ENCODE measurements around the gene C1QTNF8. TPM values are rescaled to one million over a fixed set of nuclear protein-coding genes. Genes with fewer than 3 reads are reported as not detected.

The C1QTNF8 gene
- total RNA-seq, 4 donors from 2014 or later = not detected

- TF ChIP-seq CTCF (IDR thresholded peaks at IDR 0.05) (no peak), POLR2A (IDR thresholded peaks at IDR 0.05) (no peak)
- intact Hi-C loops (cut with DNase I; ENCODE audit: low total_unique reads) = no loop called here
- H3K4me3 ChIP-seq = no peak overlapping the region
- DNase-seq = no peak
- H3K36me3 ChIP-seq = no peaks in the 10 kb centered on the region
- H3K27ac ChIP-seq = no peak overlapping the region
- no peaks in the 10 kb centered on the region for H3K4me1 ChIP-seq
- H3K27me3 ChIP-seq = no peaks in the 10 kb centered on the region
- H3K9me3 ChIP-seq = peaks cover 0 to 24% of the 10 kb centered on the region in 2 donors
These were observed 42.2 kb downstream of the C1QTNF8 start for GRCh38 chr16:1053700-1054368.

GRCh38 chr16:1053121-1053521 is 42.9 kb downstream of the C1QTNF8 start:
- intact Hi-C loops (cut with DNase I; ENCODE audit: low total_unique reads) = no loop called here
- no peaks in the 10 kb centered on the region for H3K4me1 ChIP-seq
- DNase-seq = no peak
- peaks cover 0 to 21% of the 10 kb centered on the region in 2 donors for H3K9me3 ChIP-seq
- H3K4me3 ChIP-seq = no peak overlapping the region
- TF ChIP-seq POLR2A (IDR thresholded peaks at IDR 0.05) = no peak
- no peak for TF ChIP-seq CTCF (IDR thresholded peaks at IDR 0.05)
- no peak overlapping the region for H3K27ac ChIP-seq
- peaks cover 0 to under 1% of the 10 kb centered on the region in 2 donors for H3K27me3 ChIP-seq
- no peaks in the 10 kb centered on the region for H3K36me3 ChIP-seq

DNA sequence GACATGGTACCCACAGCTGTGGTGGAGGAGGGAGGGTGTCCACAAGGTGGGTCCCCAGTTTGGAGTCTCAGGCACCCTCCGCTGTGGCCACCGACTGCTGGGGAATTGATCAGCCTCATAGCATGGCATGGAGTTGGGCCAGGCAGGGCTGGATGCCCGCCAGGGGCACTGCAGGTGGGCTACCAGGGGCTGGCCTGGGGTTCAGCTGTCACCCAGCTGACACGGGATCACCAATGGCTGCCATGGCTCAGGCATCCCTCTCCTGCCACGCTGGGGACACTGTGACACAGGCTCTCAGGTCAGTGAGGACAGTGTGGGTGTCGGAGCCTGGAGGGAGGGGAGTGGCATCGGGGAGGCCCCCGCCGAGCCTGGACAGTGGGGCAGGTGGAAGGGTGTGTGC is 43.3 kb downstream of the C1QTNF8 start:
- TF ChIP-seq CTCF (IDR thresholded peaks at IDR 0.05) (no peak), POLR2A (IDR thresholded peaks at IDR 0.05) (no peak)
- H3K4me1 ChIP-seq = no peaks in the 10 kb centered on the region
- no peak overlapping the region for H3K4me3 ChIP-seq
- no peak for DNase-seq
- H3K27me3 ChIP-seq = peaks cover 0 to 4% of the 10 kb centered on the region in 2 donors
- no peak overlapping the region for H3K27ac ChIP-seq
- intact Hi-C loops (cut with DNase I; ENCODE audit: low total_unique reads) = no loop called here
- H3K36me3 ChIP-seq = no peaks in the 10 kb centered on the region
- H3K9me3 ChIP-seq = peaks cover 0 to 17% of the 10 kb centered on the region in 2 donors

DNA sequence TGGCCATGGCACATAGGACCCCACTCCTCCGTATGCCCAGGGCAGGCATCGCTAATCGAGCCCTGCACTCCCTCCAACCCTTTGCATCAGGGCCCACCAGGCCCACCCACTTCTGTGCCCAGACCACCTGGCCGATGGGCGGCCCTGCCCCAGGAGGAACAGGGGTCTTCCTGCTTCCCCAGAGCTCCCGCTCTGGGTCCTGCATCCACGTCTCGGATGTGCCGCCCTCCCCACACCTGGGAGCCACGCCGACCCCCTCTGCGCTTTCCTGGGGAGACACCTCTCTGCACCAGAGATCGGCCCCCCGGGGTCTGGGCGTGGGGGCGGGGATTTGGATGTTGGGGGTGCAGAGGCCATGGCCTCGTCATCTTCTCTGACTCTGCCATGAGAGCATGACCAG is 44.6 kb downstream of the C1QTNF8 start:
- H3K4me1 ChIP-seq = no peaks in the 10 kb centered on the region
- TF ChIP-seq CTCF (IDR thresholded peaks at IDR 0.05) = no peak
- no peak for TF ChIP-seq POLR2A (IDR thresholded peaks at IDR 0.05)
- intact Hi-C loops (cut with DNase I; ENCODE audit: low total_unique reads) = no loop called here
- H3K27ac ChIP-seq = no peak overlapping the region
- peaks cover 0 to 14% of the 10 kb centered on the region in 2 donors for H3K27me3 ChIP-seq
- H3K4me3 ChIP-seq = no peak overlapping the region
- no peaks in the 10 kb centered on the region for H3K36me3 ChIP-seq
- DNase-seq = no peak
- H3K9me3 ChIP-seq = peaks cover 0 to 7% of the 10 kb centered on the region in 2 donors

- intact Hi-C loops (cut with DNase I; ENCODE audit: low total_unique reads) = no loop called here
- H3K36me3 ChIP-seq = no peaks in the 10 kb centered on the region
- H3K27ac ChIP-seq = no peak overlapping the region
- H3K4me1 ChIP-seq = no peaks in the 10 kb centered on the region
- TF ChIP-seq POLR2A (IDR thresholded peaks at IDR 0.05) (no peak), CTCF (IDR thresholded peaks at IDR 0.05) (no peak)
- H3K9me3 ChIP-seq = peaks cover 0 to 3% of the 10 kb centered on the region in 2 donors
- no peak for DNase-seq
- H3K4me3 ChIP-seq = no peak overlapping the region
- H3K27me3 ChIP-seq = peaks cover 0 to 14% of the 10 kb centered on the region in 2 donors
These were observed 45.1 kb downstream of the C1QTNF8 start for GRCh38 chr16:1050921-1051320.
